HUES6 (cell line): ENCODE measurements around the gene ZFHX3.
"Not testable (repeated sequence)": the region's sequence is repeated elsewhere in the genome, so short reads cannot be mapped to it uniquely, and the experiment has no call there.

Experiments used
- H3K27ac ChIP-seq: 2 replicates; pipeline ENCODE4 v1.7.0; 2013; ENCODE audit warnings: low read depth, mild to moderate bottlenecking, low read length, inconsistent platforms
- H3K27me3 ChIP-seq: 2 replicates; pipeline ENCODE4 v1.6.1; 2013; ENCODE audit warnings: low read length; ENCODE audit not compliant: control insufficient read depth, insufficient read depth
- H3K36me3 ChIP-seq: 2 replicates; pipeline ENCODE4 v1.6.1; 2013; ENCODE audit warnings: low read length; ENCODE audit not compliant: control insufficient read depth, insufficient read depth
- H3K4me1 ChIP-seq: 2 replicates; pipeline ENCODE4 v1.6.1; 2013; ENCODE audit warnings: low read length; ENCODE audit not compliant: control insufficient read depth, insufficient read depth
- H3K4me3 ChIP-seq: 2 replicates; pipeline ENCODE4 v1.5.1; 2013; ENCODE audit warnings: low read depth, low read length
- H3K9ac ChIP-seq: one replicate; pipeline ENCODE4 v1.6.1; 2013; ENCODE audit warnings: mild to moderate bottlenecking, low read length
- H3K9me3 ChIP-seq: 2 replicates; pipeline ENCODE4 v1.6.1; 2013; ENCODE audit warnings: low read depth, low read length; ENCODE audit not compliant: control insufficient read depth, insufficient read depth

The ZFHX3 gene

DNA sequence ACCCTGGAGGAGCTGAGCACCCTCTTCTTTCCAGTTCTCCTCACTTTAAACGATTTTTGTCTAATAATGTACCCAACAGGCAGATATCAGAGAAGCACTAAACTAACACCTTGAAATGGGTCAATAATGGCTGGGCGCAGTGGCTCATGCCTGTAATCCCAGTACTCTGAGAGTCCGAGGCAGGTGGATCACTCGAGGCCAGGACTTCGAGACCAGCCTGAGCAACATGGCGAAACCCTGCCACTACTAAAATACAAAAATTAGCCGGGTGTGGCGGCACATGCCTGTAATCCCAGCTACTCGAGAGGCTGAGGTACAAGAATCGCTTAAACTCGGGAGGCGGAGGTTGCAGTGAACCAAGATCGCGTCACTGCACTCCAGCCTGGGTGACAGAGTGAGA lies 57.4 kb downstream of the ZFHX3 start:
- H3K27ac ChIP-seq, result no peak overlapping the region

GRCh38 chr16:72989579-72990551 lies 58.1 kb downstream of the ZFHX3 start:
- no peaks in the 10 kb centered on the region for H3K36me3 ChIP-seq
- peaks cover 32% of the 10 kb centered on the region for H3K4me1 ChIP-seq
- no peak overlapping the region for H3K4me3 ChIP-seq
- no peak overlapping the region for H3K9ac ChIP-seq
- H3K27ac ChIP-seq, result no peak overlapping the region
- H3K27me3 ChIP-seq, result no peaks in the 10 kb centered on the region; the same call in 1 of the 2 replicates
- no peaks in the 10 kb centered on the region for H3K9me3 ChIP-seq

More for the DNA sequence above, 57.4 kb downstream of the ZFHX3 start:
- H3K9me3 ChIP-seq, result no peaks in the 10 kb centered on the region
- no peak overlapping the region for H3K9ac ChIP-seq
- H3K36me3 ChIP-seq, result no peaks in the 10 kb centered on the region
- no peak overlapping the region for H3K4me3 ChIP-seq
- H3K4me1 ChIP-seq, result peaks cover 34% of the 10 kb centered on the region
- H3K27me3 ChIP-seq, result no peaks in the 10 kb centered on the region; the same call in 1 of the 2 replicates

DNA sequence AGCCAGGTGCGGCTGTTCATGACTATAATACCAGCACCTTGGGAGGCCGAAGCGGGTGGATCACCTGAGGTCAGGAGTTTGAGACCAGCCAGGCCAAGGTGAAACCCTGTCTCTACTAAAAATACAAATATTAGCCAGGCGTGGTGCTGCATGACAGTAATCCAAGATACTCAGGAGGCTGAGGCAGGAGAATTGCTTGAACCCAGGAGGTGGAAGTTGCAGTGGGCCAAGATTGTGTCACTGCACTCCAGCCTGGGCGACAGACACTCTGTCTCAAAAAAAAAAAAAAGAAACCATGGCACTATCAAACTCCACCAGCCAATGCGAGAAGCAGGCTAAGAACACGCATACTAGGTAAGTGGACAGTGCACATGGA lies 58.7 kb downstream of the ZFHX3 start:
- H3K9me3 ChIP-seq, H3K27ac ChIP-seq, H3K4me3 ChIP-seq, H3K9ac ChIP-seq, H3K27me3 ChIP-seq, H3K36me3 ChIP-seq: not testable (repeated sequence)
- H3K4me1 ChIP-seq, result peaks cover 32% of the 10 kb centered on the region

DNA sequence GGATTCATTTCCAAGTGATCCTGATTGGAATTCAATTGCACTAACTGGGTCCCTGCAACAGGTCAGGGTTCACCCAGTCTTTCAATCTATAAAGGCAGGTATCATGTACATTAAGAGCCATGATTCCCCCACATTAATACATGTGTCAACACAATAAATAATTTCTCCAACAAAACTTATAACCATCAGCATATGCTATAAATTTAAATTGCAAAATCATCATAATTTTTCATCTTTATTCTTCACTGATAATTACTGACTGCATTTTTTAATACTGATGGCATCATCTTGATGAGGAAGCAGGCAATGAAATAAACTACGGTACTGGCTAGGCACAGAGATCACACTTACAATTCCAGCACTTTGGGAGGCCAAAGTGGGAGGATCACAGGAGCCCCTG lies 59.4 kb downstream of the ZFHX3 start:
- H3K4me1 ChIP-seq, result peaks cover 32% of the 10 kb centered on the region
- no peaks in the 10 kb centered on the region for H3K9me3 ChIP-seq
- no peak overlapping the region for H3K9ac ChIP-seq
- no peak overlapping the region for H3K4me3 ChIP-seq
- H3K36me3 ChIP-seq, result no peaks in the 10 kb centered on the region
- no peak overlapping the region for H3K27ac ChIP-seq
- no peaks in the 10 kb centered on the region; the same call in 1 of the 2 replicates for H3K27me3 ChIP-seq

- H3K9ac ChIP-seq, result no peak overlapping the region
- H3K27me3 ChIP-seq, result no peaks in the 10 kb centered on the region
- H3K4me1 ChIP-seq, result peaks cover 31% of the 10 kb centered on the region
- no peaks in the 10 kb centered on the region for H3K9me3 ChIP-seq
- no peaks in the 10 kb centered on the region for H3K36me3 ChIP-seq
- H3K27ac ChIP-seq, result no peak overlapping the region
- H3K4me3 ChIP-seq, result no peak overlapping the region
Measured at GRCh38 chr16:72987480-72987901, 60.4 kb downstream of the ZFHX3 start.

GRCh38 chr16:72985995-72986394 lies 61.9 kb downstream of the ZFHX3 start:
- no peak overlapping the region for H3K27ac ChIP-seq
- H3K27me3 ChIP-seq, result no peaks in the 10 kb centered on the region
- peaks cover 18% of the 10 kb centered on the region; the same call in 1 of the 2 replicates for H3K4me1 ChIP-seq
- H3K9ac ChIP-seq, result no peak overlapping the region
- H3K36me3 ChIP-seq, result no peaks in the 10 kb centered on the region
- H3K4me3 ChIP-seq, result no peak overlapping the region
- no peaks in the 10 kb centered on the region for H3K9me3 ChIP-seq

- no peak overlapping the region for H3K9ac ChIP-seq
- no peaks in the 10 kb centered on the region for H3K9me3 ChIP-seq
- no peaks in the 10 kb centered on the region for H3K36me3 ChIP-seq
- H3K4me1 ChIP-seq, result peaks cover 17% of the 10 kb centered on the region; the same call in 1 of the 2 replicates
- H3K4me3 ChIP-seq, result no peak overlapping the region
- H3K27me3 ChIP-seq, result no peaks in the 10 kb centered on the region
- no peak overlapping the region for H3K27ac ChIP-seq
Measured at GRCh38 chr16:72985148-72985941, 62.6 kb downstream of the ZFHX3 start.

DNA sequence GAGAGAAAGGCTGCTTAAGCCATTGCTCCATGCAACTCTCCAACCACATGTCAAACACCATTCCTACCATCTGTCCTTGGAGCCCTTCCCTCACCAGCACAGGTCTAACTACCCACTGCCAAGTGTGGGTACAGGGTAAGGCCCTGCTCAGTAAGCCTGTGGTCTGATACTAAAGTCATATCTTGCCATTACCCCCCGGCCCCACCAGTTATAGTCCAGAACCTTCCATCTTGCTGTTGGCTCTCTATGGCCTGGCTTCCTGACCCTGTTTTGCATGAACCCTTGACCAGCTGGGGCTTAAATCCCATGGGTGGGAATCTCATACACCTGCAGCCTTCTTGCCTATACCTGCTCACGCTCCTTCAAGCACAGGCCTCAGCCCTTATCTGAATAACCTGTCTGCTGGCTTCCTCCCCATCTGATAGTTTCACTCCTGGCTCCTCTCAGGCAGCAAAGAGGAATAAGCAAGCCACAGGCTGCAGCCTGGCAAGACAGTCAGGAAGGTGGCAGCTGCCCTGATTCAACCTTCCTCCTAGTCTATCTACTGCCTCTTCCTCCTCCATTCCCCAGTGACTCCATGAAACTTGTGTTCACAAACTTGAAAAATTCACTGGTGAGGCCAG lies 64.1 kb downstream of the ZFHX3 start:
- no peak overlapping the region for H3K9ac ChIP-seq
- H3K4me1 ChIP-seq, result peaks cover 9% of the 10 kb centered on the region; the same call in 1 of the 2 replicates

GRCh38 chr16:72983241-72983640 lies 64.7 kb downstream of the ZFHX3 start:
- Histone ChIP-seq H3K27ac (no peak overlapping the region), H3K4me1 (peaks cover 9% of the 10 kb centered on the region; the same call in 1 of the 2 replicates), H3K9ac (no peak overlapping the region), H3K4me3 (no peak overlapping the region), H3K36me3 (no peaks in the 10 kb centered on the region), H3K9me3 (no peaks in the 10 kb centered on the region), H3K27me3 (no peaks in the 10 kb centered on the region)

More for the DNA sequence above, 64.1 kb downstream of the ZFHX3 start:
- Histone ChIP-seq H3K27me3 (no peaks in the 10 kb centered on the region), H3K4me3 (no peak overlapping the region), H3K27ac (no peak overlapping the region), H3K36me3 (no peaks in the 10 kb centered on the region), H3K9me3 (no peaks in the 10 kb centered on the region)

- Histone ChIP-seq H3K9ac (no peak overlapping the region), H3K9me3 (no peaks in the 10 kb centered on the region), H3K27me3 (no peaks in the 10 kb centered on the region), H3K36me3 (no peaks in the 10 kb centered on the region), H3K27ac (no peak overlapping the region), H3K4me1 (no peaks in the 10 kb centered on the region), H3K4me3 (no peak overlapping the region)
Measured at GRCh38 chr16:72979974-72980373, 68.0 kb downstream of the ZFHX3 start.
